Heart left ventricle (tissue), 13 donors: ENCODE measurements around the gene SULF2.

ENCODE experiments used
- CTCF ChIP-seq, 12 donors: fragments of 200-600 bp; sonication (generic) in 4 of 12; IDR thresholded peaks; one replicate each; pipeline versions ENCODE4 v1.5.0 to v1.8.0; 2018 to 2022; ENCODE audit warnings: antibody characterized with exemption in 12 of 12, mild to moderate bottlenecking in 5 of 12
- POLR2A ChIP-seq, 2 donors: fragments of 450-650 bp; IDR thresholded peaks; one replicate each; pipeline ENCODE4 v1.6.1; 2017; ENCODE audit warnings: antibody characterized with exemption in 2 of 2, mild to moderate bottlenecking in 2 of 2, moderate library complexity in 2 of 2
- donor health status: ischemic (EF 13 %, LVEDD 7.1; RV severe dilation, severe dysfunction).
- donor health status: DM: no; HTN: yes; CAD: no.
- donor health status: DM: no; HTN: no; CAD: no.
- donor health status: ischemic (EF 25% LVEDD 6.9; RV normal size, moderate dysfunction).
- donor health status: ischemic (EF 25% LVEDD 5.7; RV mildly dilated, moderate dysfunction).
- donor health status: ischemic (EF 35%, LVEDD 5.7; RV mildly dilated, moderate dysfunction).
- donor health status: nonischemic (EF 11% LVEDD 7.7; RV severe dilation, severe dysfunction).
- donor health status: DM: yes; HTN: yes; CAD: no.
- donor health status: PGD.
- donor health status: ischemic (EF 29% LVEDD 5.4; RV normal size, mild dysfunction).
- donor health status: nonischemic (EF 23%, LVEDD 6.1; RV moderate dilation, normal function).

GRCh38 chr20:47785311-47785853, at the start of gene SULF2:
- TF ChIP-seq CTCF (IDR thresholded peaks at IDR 0.05), result no peak
- no peak for TF ChIP-seq POLR2A (IDR thresholded peaks at IDR 0.05)
